Measurements from ENCODE around the gene MLANA. TPM values are rescaled to one million over a fixed set of nuclear protein-coding genes. Genes with fewer than 3 reads are reported as not detected.

MLANA gene
- total RNA-seq, 1 experiment from 2014 or later = not detected

DNA sequence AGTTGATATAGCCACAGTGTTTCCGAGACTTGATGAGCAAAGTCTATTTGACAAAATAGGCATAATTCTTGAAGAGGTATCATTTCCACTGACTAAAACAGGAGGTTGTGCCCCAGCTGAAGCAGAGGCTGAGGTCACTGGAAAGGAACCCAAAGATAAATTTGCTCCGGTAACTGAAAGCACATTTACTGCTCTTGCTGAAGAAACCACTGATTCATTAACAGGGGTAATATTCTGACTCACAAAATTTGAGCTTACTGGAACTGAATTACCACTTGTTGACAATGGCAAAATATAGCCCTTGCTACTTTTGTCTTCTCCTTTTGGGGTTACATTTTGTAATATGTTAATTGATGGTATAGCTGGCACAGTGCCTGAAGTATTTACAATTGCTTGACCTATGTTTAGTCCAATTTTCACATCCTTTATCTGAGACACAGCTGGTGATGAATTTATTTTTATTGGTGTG is 30.2 kb downstream of the MLANA start:
- ChIA-PET POLR2A (no interaction called here), CTCF (no interaction called here)
- Mint-ChIP-seq H3K27me3 (ENCODE audit: low read depth) (no peaks in the 10 kb centered on the region), H3K36me3 (peaks cover 11% of the 10 kb centered on the region; the same call in 1 of the 2 replicates), H3K4me1 (no peaks in the 10 kb centered on the region), H3K4me3 (no peak overlapping the region), H3K9me3 (no peaks in the 10 kb centered on the region), H3K27ac (no peak overlapping the region)
- DNase-seq (ENCODE audit: low spot score) (no peak), ATAC-seq (no peak)
- TF ChIP-seq OVOL2 (CRISPR knock-in tag; IDR thresholded peaks at IDR 0.05; ENCODE audit: borderline replicate concordance) (no peak), JUN (CRISPR knock-in tag; IDR thresholded peaks at IDR 0.05) (no peak), GTF2I (CRISPR knock-in tag; conservative IDR thresholded peaks at IDR 0.05) (no peak), NFYB (CRISPR knock-in tag; conservative IDR thresholded peaks at IDR 0.05; ENCODE audit: low read depth) (no peak), ZNF396 (CRISPR knock-in tag; IDR thresholded peaks at IDR 0.05; ENCODE audit: borderline replicate concordance) (no peak), TEAD1 (CRISPR knock-in tag; IDR thresholded peaks at IDR 0.05) (no peak), TEAD4 (CRISPR knock-in tag; IDR thresholded peaks at IDR 0.05) (no peak), NR1H2 (CRISPR knock-in tag; IDR thresholded peaks at IDR 0.05) (no peak), RELA (CRISPR knock-in tag; IDR thresholded peaks at IDR 0.05; ENCODE audit: borderline replicate concordance) (no peak), SOX15 (CRISPR knock-in tag; IDR thresholded peaks at IDR 0.05) (no peak)
- TF ChIP-seq, protein P1, sequence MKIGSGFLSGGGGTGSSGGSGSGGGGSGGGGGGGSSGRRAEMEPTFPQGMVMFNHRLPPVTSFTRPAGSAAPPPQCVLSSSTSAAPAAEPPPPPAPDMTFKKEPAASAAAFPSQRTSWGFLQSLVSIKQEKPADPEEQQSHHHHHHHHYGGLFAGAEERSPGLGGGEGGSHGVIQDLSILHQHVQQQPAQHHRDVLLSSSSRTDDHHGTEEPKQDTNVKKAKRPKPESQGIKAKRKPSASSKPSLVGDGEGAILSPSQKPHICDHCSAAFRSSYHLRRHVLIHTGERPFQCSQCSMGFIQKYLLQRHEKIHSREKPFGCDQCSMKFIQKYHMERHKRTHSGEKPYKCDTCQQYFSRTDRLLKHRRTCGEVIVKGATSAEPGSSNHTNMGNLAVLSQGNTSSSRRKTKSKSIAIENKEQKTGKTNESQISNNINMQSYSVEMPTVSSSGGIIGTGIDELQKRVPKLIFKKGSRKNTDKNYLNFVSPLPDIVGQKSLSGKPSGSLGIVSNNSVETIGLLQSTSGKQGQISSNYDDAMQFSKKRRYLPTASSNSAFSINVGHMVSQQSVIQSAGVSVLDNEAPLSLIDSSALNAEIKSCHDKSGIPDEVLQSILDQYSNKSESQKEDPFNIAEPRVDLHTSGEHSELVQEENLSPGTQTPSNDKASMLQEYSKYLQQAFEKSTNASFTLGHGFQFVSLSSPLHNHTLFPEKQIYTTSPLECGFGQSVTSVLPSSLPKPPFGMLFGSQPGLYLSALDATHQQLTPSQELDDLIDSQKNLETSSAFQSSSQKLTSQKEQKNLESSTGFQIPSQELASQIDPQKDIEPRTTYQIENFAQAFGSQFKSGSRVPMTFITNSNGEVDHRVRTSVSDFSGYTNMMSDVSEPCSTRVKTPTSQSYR (CRISPR knock-in tag; IDR thresholded peaks at IDR 0.05) = no peak
- TF ChIP-seq, protein P2, sequence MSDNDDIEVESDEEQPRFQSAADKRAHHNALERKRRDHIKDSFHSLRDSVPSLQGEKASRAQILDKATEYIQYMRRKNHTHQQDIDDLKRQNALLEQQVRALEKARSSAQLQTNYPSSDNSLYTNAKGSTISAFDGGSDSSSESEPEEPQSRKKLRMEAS (CRISPR knock-in tag; IDR thresholded peaks at IDR 0.05) = no peak

DNA sequence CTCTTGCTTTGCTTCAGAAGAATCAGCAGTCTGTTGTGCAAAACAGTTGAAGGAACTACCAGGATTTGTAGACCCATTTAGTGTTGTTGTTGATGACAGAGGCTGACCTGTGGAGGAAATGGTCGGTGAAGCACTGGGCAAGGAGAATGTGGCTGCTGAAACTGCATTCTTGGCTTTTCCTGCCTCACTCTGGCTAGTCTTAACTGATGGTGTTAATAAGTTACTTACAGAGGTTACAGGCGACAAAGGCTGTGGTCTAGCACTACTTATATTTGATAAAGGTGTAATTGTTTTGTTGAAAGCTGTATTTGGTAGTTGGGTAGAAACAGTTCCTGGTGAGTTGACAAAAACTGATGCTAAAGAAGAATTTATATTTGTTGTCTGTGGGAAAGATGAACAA is 31.5 kb downstream of the MLANA start:
- no peak for ATAC-seq
- CTCF ChIA-PET = no interaction called here

More for the DNA sequence above, 31.5 kb downstream of the MLANA start:
- Mint-ChIP-seq H3K27ac (no peak overlapping the region), H3K9me3 (no peaks in the 10 kb centered on the region), H3K4me1 (no peaks in the 10 kb centered on the region), H3K36me3 (peaks cover 11% of the 10 kb centered on the region; the same call in 1 of the 2 replicates), H3K4me3 (no peak overlapping the region), H3K27me3 (ENCODE audit: low read depth) (no peaks in the 10 kb centered on the region)
- TF ChIP-seq JAZF1 (CRISPR knock-in tag; IDR thresholded peaks at IDR 0.05) = no peak
- no peak for TF ChIP-seq SMAD4 (CRISPR knock-in tag; IDR thresholded peaks at IDR 0.05)
- TF ChIP-seq ZNF423 (CRISPR knock-in tag; IDR thresholded peaks at IDR 0.05) = no peak
- TF ChIP-seq, protein P3, sequence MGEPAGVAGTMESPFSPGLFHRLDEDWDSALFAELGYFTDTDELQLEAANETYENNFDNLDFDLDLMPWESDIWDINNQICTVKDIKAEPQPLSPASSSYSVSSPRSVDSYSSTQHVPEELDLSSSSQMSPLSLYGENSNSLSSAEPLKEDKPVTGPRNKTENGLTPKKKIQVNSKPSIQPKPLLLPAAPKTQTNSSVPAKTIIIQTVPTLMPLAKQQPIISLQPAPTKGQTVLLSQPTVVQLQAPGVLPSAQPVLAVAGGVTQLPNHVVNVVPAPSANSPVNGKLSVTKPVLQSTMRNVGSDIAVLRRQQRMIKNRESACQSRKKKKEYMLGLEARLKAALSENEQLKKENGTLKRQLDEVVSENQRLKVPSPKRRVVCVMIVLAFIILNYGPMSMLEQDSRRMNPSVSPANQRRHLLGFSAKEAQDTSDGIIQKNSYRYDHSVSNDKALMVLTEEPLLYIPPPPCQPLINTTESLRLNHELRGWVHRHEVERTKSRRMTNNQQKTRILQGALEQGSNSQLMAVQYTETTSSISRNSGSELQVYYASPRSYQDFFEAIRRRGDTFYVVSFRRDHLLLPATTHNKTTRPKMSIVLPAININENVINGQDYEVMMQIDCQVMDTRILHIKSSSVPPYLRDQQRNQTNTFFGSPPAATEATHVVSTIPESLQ (CRISPR knock-in tag; IDR thresholded peaks at IDR 0.05) = no peak
- TF ChIP-seq NFYB (CRISPR knock-in tag; conservative IDR thresholded peaks at IDR 0.05; ENCODE audit: low read depth) = no peak
- TF ChIP-seq, protein P4, sequence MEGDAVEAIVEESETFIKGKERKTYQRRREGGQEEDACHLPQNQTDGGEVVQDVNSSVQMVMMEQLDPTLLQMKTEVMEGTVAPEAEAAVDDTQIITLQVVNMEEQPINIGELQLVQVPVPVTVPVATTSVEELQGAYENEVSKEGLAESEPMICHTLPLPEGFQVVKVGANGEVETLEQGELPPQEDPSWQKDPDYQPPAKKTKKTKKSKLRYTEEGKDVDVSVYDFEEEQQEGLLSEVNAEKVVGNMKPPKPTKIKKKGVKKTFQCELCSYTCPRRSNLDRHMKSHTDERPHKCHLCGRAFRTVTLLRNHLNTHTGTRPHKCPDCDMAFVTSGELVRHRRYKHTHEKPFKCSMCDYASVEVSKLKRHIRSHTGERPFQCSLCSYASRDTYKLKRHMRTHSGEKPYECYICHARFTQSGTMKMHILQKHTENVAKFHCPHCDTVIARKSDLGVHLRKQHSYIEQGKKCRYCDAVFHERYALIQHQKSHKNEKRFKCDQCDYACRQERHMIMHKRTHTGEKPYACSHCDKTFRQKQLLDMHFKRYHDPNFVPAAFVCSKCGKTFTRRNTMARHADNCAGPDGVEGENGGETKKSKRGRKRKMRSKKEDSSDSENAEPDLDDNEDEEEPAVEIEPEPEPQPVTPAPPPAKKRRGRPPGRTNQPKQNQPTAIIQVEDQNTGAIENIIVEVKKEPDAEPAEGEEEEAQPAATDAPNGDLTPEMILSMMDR (IDR thresholded peaks at IDR 0.05) = no peak
- no peak for TF ChIP-seq MXD4 (CRISPR knock-in tag; IDR thresholded peaks at IDR 0.05; ENCODE audit: borderline replicate concordance)
- no peak for TF ChIP-seq ZNF263 (CRISPR knock-in tag; IDR thresholded peaks at IDR 0.05; ENCODE audit: low read depth)
- TF ChIP-seq, protein P5, sequence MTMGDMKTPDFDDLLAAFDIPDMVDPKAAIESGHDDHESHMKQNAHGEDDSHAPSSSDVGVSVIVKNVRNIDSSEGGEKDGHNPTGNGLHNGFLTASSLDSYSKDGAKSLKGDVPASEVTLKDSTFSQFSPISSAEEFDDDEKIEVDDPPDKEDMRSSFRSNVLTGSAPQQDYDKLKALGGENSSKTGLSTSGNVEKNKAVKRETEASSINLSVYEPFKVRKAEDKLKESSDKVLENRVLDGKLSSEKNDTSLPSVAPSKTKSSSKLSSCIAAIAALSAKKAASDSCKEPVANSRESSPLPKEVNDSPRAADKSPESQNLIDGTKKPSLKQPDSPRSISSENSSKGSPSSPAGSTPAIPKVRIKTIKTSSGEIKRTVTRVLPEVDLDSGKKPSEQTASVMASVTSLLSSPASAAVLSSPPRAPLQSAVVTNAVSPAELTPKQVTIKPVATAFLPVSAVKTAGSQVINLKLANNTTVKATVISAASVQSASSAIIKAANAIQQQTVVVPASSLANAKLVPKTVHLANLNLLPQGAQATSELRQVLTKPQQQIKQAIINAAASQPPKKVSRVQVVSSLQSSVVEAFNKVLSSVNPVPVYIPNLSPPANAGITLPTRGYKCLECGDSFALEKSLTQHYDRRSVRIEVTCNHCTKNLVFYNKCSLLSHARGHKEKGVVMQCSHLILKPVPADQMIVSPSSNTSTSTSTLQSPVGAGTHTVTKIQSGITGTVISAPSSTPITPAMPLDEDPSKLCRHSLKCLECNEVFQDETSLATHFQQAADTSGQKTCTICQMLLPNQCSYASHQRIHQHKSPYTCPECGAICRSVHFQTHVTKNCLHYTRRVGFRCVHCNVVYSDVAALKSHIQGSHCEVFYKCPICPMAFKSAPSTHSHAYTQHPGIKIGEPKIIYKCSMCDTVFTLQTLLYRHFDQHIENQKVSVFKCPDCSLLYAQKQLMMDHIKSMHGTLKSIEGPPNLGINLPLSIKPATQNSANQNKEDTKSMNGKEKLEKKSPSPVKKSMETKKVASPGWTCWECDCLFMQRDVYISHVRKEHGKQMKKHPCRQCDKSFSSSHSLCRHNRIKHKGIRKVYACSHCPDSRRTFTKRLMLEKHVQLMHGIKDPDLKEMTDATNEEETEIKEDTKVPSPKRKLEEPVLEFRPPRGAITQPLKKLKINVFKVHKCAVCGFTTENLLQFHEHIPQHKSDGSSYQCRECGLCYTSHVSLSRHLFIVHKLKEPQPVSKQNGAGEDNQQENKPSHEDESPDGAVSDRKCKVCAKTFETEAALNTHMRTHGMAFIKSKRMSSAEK (CRISPR knock-in tag; IDR thresholded peaks at IDR 0.05; ENCODE audit: borderline replicate concordance) = no peak
- TF ChIP-seq, protein P6, sequence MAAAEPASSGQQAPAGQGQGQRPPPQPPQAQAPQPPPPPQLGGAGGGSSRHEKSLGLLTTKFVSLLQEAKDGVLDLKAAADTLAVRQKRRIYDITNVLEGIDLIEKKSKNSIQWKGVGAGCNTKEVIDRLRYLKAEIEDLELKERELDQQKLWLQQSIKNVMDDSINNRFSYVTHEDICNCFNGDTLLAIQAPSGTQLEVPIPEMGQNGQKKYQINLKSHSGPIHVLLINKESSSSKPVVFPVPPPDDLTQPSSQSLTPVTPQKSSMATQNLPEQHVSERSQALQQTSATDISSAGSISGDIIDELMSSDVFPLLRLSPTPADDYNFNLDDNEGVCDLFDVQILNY (CRISPR knock-in tag; IDR thresholded peaks at IDR 0.05) = no peak
- TF ChIP-seq CREB1 (CRISPR knock-in tag; IDR thresholded peaks at IDR 0.05) = no peak
- TF ChIP-seq GTF2I (CRISPR knock-in tag; conservative IDR thresholded peaks at IDR 0.05) = no peak
- TF ChIP-seq, protein P2 (CRISPR knock-in tag; IDR thresholded peaks at IDR 0.05) = no peak
- no peak for TF ChIP-seq SOX15 (CRISPR knock-in tag; IDR thresholded peaks at IDR 0.05)
- no peak for TF ChIP-seq HMGA2 (CRISPR knock-in tag; IDR thresholded peaks at IDR 0.05)
- DNase-seq (ENCODE audit: low spot score) = no peak
- POLR2A ChIA-PET = no interaction called here
